Ovary (tissue), 9 donors: ENCODE data around the gene CTIF. TPM values are rescaled to one million over a fixed set of nuclear protein-coding genes. Genes with fewer than 3 reads are reported as not detected.

ENCODE experiments used
- DNase-seq, 5 donors: peaks; one replicate each; pipeline ENCODE4 v3.0.0-alpha.2; 2019 to 2020
- H3K27ac ChIP-seq, 2 donors: fragments of 200-600 bp; one replicate each; pipeline versions ENCODE4 v1.5.1 to v1.8.0; 2019 to 2022
- H3K27me3 ChIP-seq: fragments of 200-600 bp; one replicate; pipeline ENCODE4 v1.8.0; 2022
- H3K36me3 ChIP-seq: fragments of 200-600 bp; sonication (generic); one replicate; pipeline ENCODE4 v1.5.1; 2019
- H3K4me1 ChIP-seq: one replicate; pipeline ENCODE4 v1.8.1; 2013; ENCODE audit warnings: mild to moderate bottlenecking, moderate library complexity; ENCODE audit not compliant: insufficient read depth
- H3K4me3 ChIP-seq: fragments of 200-600 bp; sonication (generic); one replicate; pipeline ENCODE4 v1.5.1; 2017
- H3K9me3 ChIP-seq, 2 donors: fragments of 200-600 bp in 1 of 2; sonication (generic) in 1 of 2; one replicate each; pipeline versions ENCODE4 v1.5.1 to v1.8.1; 2013 to 2019; ENCODE audit warnings: mild to moderate bottlenecking in 1 of 2, moderate library complexity in 1 of 2
- CTCF ChIP-seq, 3 donors: fragments of 450-650 bp in 2 of 3; fragments of 200-600 bp in 1 of 3; IDR thresholded peaks; one replicate each; pipeline versions ENCODE4 v1.5.1 to v1.8.0; 2016 to 2022; ENCODE audit warnings: antibody characterized with exemption in 3 of 3, mild to moderate bottlenecking in 1 of 3
- EP300 ChIP-seq: sonication (generic); formaldehyde crosslinking; IDR thresholded peaks from one replicate; pipeline ENCODE4 v1.6.1; 2017; ENCODE audit warnings: antibody characterized with exemption
- POLR2A ChIP-seq: fragments of 450-650 bp; IDR thresholded peaks from one replicate; pipeline ENCODE4 v1.6.1; 2017; ENCODE audit warnings: antibody characterized with exemption, mild to moderate bottlenecking, moderate library complexity
- WGBS, 3 donors: extraction: QIAGEN DNeasy Blood & Tissue Kit in 1 of 3; methylation state at CpG; one replicate each; pipeline versions ENCODE4 v1.1.5 to v1.1.7; 2013 to 2017; 5-methylcytosine and 5-hydroxymethylcytosine counted together
- intact Hi-C, 4 donors: fragments of 100-400 bp; cut with DNase I; formaldehyde crosslinking; loops; one replicate each; pipeline versions ENCODE4 v1.11.0 to v1.15.1; 2022 to 2023
- polyA plus RNA-seq, 2 donors: library from polyadenylated mRNA; stranded (reverse); fragments of 200-250 nt in 1 of 2; fragments of 350-450 nt in 1 of 2; fragmentation: Illumina TruSeq in 1 of 2; extraction: RNeasy Lipid Tissue Mini Kit (QIAGEN cat#74804) in 1 of 2; gene quantifications; one replicate each; pipeline ENCODE4 v1.2.3, GENCODE V29; 2013 to 2014
- total RNA-seq, 7 donors: library from RNA; depleted of rRNA in 2 of 7; stranded (reverse); fragments of >200 nt in 2 of 7; fragmentation: NEBNext Ultra II Directional in 3 of 7; extraction: Animal tissue kit (Norgen Biotek cat#: 25700) in 3 of 7; gene quantifications; one replicate each; pipeline versions ENCODE4 v1.1.0 to v1.2.4, GENCODE V29; 2016 to 2023
- donor health status: DM: no; HTN: no; CAD: no; lungs with moderate emphysema.
- donor health status: DM: no; HTN: no; CAD: no.
- donor health status: Bipolar disorder and iron deficiency.
- donor health status: DM: yes; HTN: yes; CAD: no.
- donor health status: DM: no; HTN: no; CAD: no.
- donor health status: DM: yes; HTN: yes; CAD: no.

The CTIF gene
- total and polyA plus RNA-seq, 9 donors, result 18.5 to 94.1 (median 75.2) TPM

GRCh38 chr18:48719388-48719787, 180.6 kb downstream of the CTIF start:
- Histone ChIP-seq H3K4me3 (no peak overlapping the region), H3K4me1 (peaks cover 3% of the 10 kb centered on the region), H3K27ac (no peak overlapping the region), H3K27me3 (no peaks in the 10 kb centered on the region), H3K36me3 (no peaks in the 10 kb centered on the region), H3K9me3 (no peaks in the 10 kb centered on the region)
- 91 to 97% (median 96%) methylated on average over 4 of the region's 4 CpGs for WGBS, 3 donors
- DNase-seq, result no peak
- intact Hi-C loops, result no loop called here
- TF ChIP-seq CTCF (IDR thresholded peaks at IDR 0.05) (no peak), EP300 (no peak), POLR2A (no peak)

GRCh38 chr18:48719974-48720654, 181.3 kb downstream of the CTIF start:
- no peaks in the 10 kb centered on the region for H3K36me3 ChIP-seq
- intact Hi-C loops, result no loop called here
- no peak for DNase-seq
- no peaks in the 10 kb centered on the region for H3K9me3 ChIP-seq
- WGBS, 3 donors, result 78 to 83% (median 81%) methylated on average over 12 of the region's 12 CpGs
- no peak overlapping the region for H3K4me3 ChIP-seq
- peaks cover 3% of the 10 kb centered on the region for H3K4me1 ChIP-seq
- no peak overlapping the region for H3K27ac ChIP-seq
- TF ChIP-seq POLR2A (no peak), EP300 (no peak), CTCF (IDR thresholded peaks at IDR 0.05) (no peak)
- H3K27me3 ChIP-seq, result no peaks in the 10 kb centered on the region

- 94 to 98% (median 97%) methylated on average over 6 of the region's 6 CpGs for WGBS, 3 donors
- Histone ChIP-seq H3K27ac (no peak overlapping the region), H3K36me3 (no peaks in the 10 kb centered on the region), H3K4me1 (peaks cover 3% of the 10 kb centered on the region), H3K9me3 (no peaks in the 10 kb centered on the region), H3K4me3 (no peak overlapping the region), H3K27me3 (no peaks in the 10 kb centered on the region)
- intact Hi-C loops, result no loop called here
- TF ChIP-seq CTCF (IDR thresholded peaks at IDR 0.05) (no peak), POLR2A (no peak), EP300 (no peak)
- DNase-seq, result no peak
Measured at GRCh38 chr18:48720655-48721025, 181.8 kb downstream of the CTIF start.

GRCh38 chr18:48721312-48721711, 182.5 kb downstream of the CTIF start:
- intact Hi-C loops, result no loop called here

More at GRCh38 chr18:48721312-48721711, 182.5 kb downstream of the CTIF start:
- Histone ChIP-seq H3K4me1 (peaks cover 3% of the 10 kb centered on the region), H3K27ac (no peak overlapping the region), H3K27me3 (no peaks in the 10 kb centered on the region), H3K9me3 (no peaks in the 10 kb centered on the region), H3K36me3 (no peaks in the 10 kb centered on the region), H3K4me3 (no peak overlapping the region)
- TF ChIP-seq POLR2A, result no peak
- TF ChIP-seq CTCF (IDR thresholded peaks at IDR 0.05), result no peak
- 77 to 81% (median 77%) methylated on average over 8 of the region's 8 CpGs for WGBS, 3 donors
- DNase-seq, result no peak
